ACC112 (cell line): Measurements from ENCODE around the gene SRRM2.

Source experiments
- H2AFZ ChIP-seq: fragments of 200-600 bp; sonication (generic); one replicate; pipeline ENCODE4 v1.6.0; 2017; ENCODE audit warnings: antibody characterized with exemption, low read length; ENCODE audit not compliant: unreplicated experiment
- H3K27ac ChIP-seq: fragments of 200-600 bp; sonication (generic); 2 replicates; pipeline ENCODE4 v1.5.1; 2014; ENCODE audit warnings: low read depth, mild to moderate bottlenecking, antibody characterized with exemption, low read length, moderate library complexity
- H3K27me3 ChIP-seq: fragments of 200-600 bp; sonication (generic); 2 replicates; pipeline ENCODE4 v1.6.1; 2014; ENCODE audit warnings: mild to moderate bottlenecking, antibody characterized with exemption, low read length, moderate library complexity, mixed read lengths; ENCODE audit not compliant: insufficient read depth
- H3K36me3 ChIP-seq: fragments of 200-600 bp; sonication (generic); 2 replicates; pipeline ENCODE4 v1.6.1; 2016; ENCODE audit warnings: mild to moderate bottlenecking, antibody characterized with exemption, low read length, moderate library complexity, mixed read lengths; ENCODE audit not compliant: insufficient read depth
- H3K4me1 ChIP-seq: fragments of 200-600 bp; sonication (generic); one replicate; pipeline ENCODE4 v1.6.1; 2016; ENCODE audit warnings: low read length, mixed read lengths; ENCODE audit not compliant: insufficient read depth, unreplicated experiment, control insufficient read depth
- H3K4me3 ChIP-seq: fragments of 200-600 bp; sonication (generic); 2 replicates; pipeline ENCODE4 v1.5.1; 2014; ENCODE audit warnings: mild to moderate bottlenecking, low read depth, low read length
- H3K79me2 ChIP-seq: fragments of 200-600 bp; sonication (generic); one replicate; pipeline ENCODE4 v1.6.0; 2016; ENCODE audit warnings: low read length; ENCODE audit not compliant: control insufficient read depth, unreplicated experiment, insufficient read depth

SRRM2 gene

GRCh38 chr16:2787406-2787805, 35.0 kb downstream of the SRRM2 start, which contains the start of gene PRSS33:
TSS of gene PRSS33 (minus strand) at chr16:2787560. CDS start at chr16:2786547, 1,013 bp downstream.
- no peaks in the 10 kb centered on the region for H3K4me1 ChIP-seq
- H3K79me2 ChIP-seq, result no peaks in the 10 kb centered on the region
- H3K4me3 ChIP-seq, result no peak within 1 kb of the TSS
- H2AFZ ChIP-seq, result no peak within 1 kb of the TSS
- H3K27me3 ChIP-seq, result peaks cover 68% of the 10 kb centered on the region
- no peaks in the 10 kb centered on the region for H3K36me3 ChIP-seq
- H3K27ac ChIP-seq, result no peak within 1 kb of the TSS

- Histone ChIP-seq H3K27me3 (peaks cover 68% of the 10 kb centered on the region), H3K79me2 (no peaks in the 10 kb centered on the region), H3K27ac (no peak overlapping the region), H3K36me3 (no peaks in the 10 kb centered on the region), H3K4me1 (no peaks in the 10 kb centered on the region), H2AFZ (no peak overlapping the region), H3K4me3 (no peak overlapping the region)
Measured at GRCh38 chr16:2787961-2788360, 35.5 kb downstream of the SRRM2 start.

GRCh38 chr16:2790631-2791030, 38.2 kb downstream of the SRRM2 start:
- H3K4me1 ChIP-seq, result peaks cover 13% of the 10 kb centered on the region
- H3K36me3 ChIP-seq, result no peaks in the 10 kb centered on the region
- no peak overlapping the region for H3K27ac ChIP-seq
- no peak overlapping the region for H3K4me3 ChIP-seq
- H3K27me3 ChIP-seq, result peaks cover 56% of the 10 kb centered on the region
- H2AFZ ChIP-seq, result no peak overlapping the region
- H3K79me2 ChIP-seq, result no peaks in the 10 kb centered on the region

- H3K27me3 ChIP-seq, result peaks cover 50% of the 10 kb centered on the region
- no peak overlapping the region for H2AFZ ChIP-seq
- no peak overlapping the region for H3K27ac ChIP-seq
Measured at GRCh38 chr16:2791174-2791573, 38.7 kb downstream of the SRRM2 start.

GRCh38 chr16:2792940-2793339, 40.5 kb downstream of the SRRM2 start:
- Histone ChIP-seq H3K27ac (no peak overlapping the region), H3K27me3 (peaks cover 38% of the 10 kb centered on the region), H3K4me1 (peaks cover 19% of the 10 kb centered on the region)

More at GRCh38 chr16:2791174-2791573, 38.7 kb downstream of the SRRM2 start:
- Histone ChIP-seq H3K79me2 (no peaks in the 10 kb centered on the region), H3K4me3 (no peak overlapping the region), H3K36me3 (no peaks in the 10 kb centered on the region), H3K4me1 (peaks cover 18% of the 10 kb centered on the region)

GRCh38 chr16:2795395-2796143, 43.1 kb downstream of the SRRM2 start:
- H3K4me1 ChIP-seq, result peaks cover 19% of the 10 kb centered on the region
- no peaks in the 10 kb centered on the region for H3K36me3 ChIP-seq
- H3K27me3 ChIP-seq, result peaks cover 18% of the 10 kb centered on the region
- no peak overlapping the region for H2AFZ ChIP-seq
- H3K4me3 ChIP-seq, result no peak overlapping the region
- H3K79me2 ChIP-seq, result no peaks in the 10 kb centered on the region
- no peak overlapping the region for H3K27ac ChIP-seq

More at GRCh38 chr16:2792940-2793339, 40.5 kb downstream of the SRRM2 start:
- Histone ChIP-seq H2AFZ (no peak overlapping the region), H3K79me2 (no peaks in the 10 kb centered on the region), H3K36me3 (no peaks in the 10 kb centered on the region), H3K4me3 (no peak overlapping the region)

GRCh38 chr16:2798723-2799204, 46.3 kb downstream of the SRRM2 start:
- H3K36me3 ChIP-seq, result no peaks in the 10 kb centered on the region

GRCh38 chr16:2799205-2799858, 46.9 kb downstream of the SRRM2 start:
- Histone ChIP-seq H3K36me3 (no peaks in the 10 kb centered on the region), H3K79me2 (no peaks in the 10 kb centered on the region), H3K27ac (no peak overlapping the region), H3K4me1 (peaks cover 16% of the 10 kb centered on the region), H3K4me3 (no peak overlapping the region), H2AFZ (no peak overlapping the region), H3K27me3 (peaks cover 7% of the 10 kb centered on the region; the same call in 1 of the 2 replicates)

More at GRCh38 chr16:2798723-2799204, 46.3 kb downstream of the SRRM2 start:
- H2AFZ ChIP-seq, result no peak overlapping the region
- H3K27me3 ChIP-seq, result peaks cover 2% of the 10 kb centered on the region; the same call in 1 of the 2 replicates
- H3K79me2 ChIP-seq, result no peaks in the 10 kb centered on the region
- H3K4me1 ChIP-seq, result peaks cover 19% of the 10 kb centered on the region
- no peak overlapping the region for H3K4me3 ChIP-seq
- no peak overlapping the region for H3K27ac ChIP-seq

GRCh38 chr16:2799859-2800226, 47.4 kb downstream of the SRRM2 start:
- Histone ChIP-seq H2AFZ (no peak overlapping the region), H3K4me1 (peaks cover 11% of the 10 kb centered on the region), H3K36me3 (no peaks in the 10 kb centered on the region), H3K79me2 (no peaks in the 10 kb centered on the region), H3K27ac (no peak overlapping the region), H3K27me3 (peaks cover 11% of the 10 kb centered on the region; the same call in 1 of the 2 replicates), H3K4me3 (no peak overlapping the region)

GRCh38 chr16:2803545-2804195, 51.2 kb downstream of the SRRM2 start:
- H3K4me1 ChIP-seq, result no peaks in the 10 kb centered on the region
- H2AFZ ChIP-seq, result no peak overlapping the region
- H3K4me3 ChIP-seq, result no peak overlapping the region
- H3K27ac ChIP-seq, result no peak overlapping the region
- H3K27me3 ChIP-seq, result peaks cover 39% of the 10 kb centered on the region
- H3K79me2 ChIP-seq, result no peaks in the 10 kb centered on the region
- H3K36me3 ChIP-seq, result no peaks in the 10 kb centered on the region
